BE2C (cell line): ENCODE results near the gene MMEL1.
A peak's percentile ranks its signal among the peaks of the same experiment; 100 is the strongest.
"Not testable (repeated sequence)": the region's sequence is repeated elsewhere in the genome, so short reads cannot be mapped to it uniquely, and the experiment has no call there.

ENCODE experiments used
- DNase-seq: peaks from one replicate; pipeline ENCODE4 v3.0.0-alpha.2; 2020
- H3K27me3 ChIP-seq: fragments of 250-450 bp; sonication (Bioruptor Pico); 2 replicates; pipeline ENCODE4 v1.5.1; 2020; ENCODE audit warnings: mild to moderate bottlenecking
- H3K36me3 ChIP-seq: fragments of 250-450 bp; sonication (Bioruptor Pico); 2 replicates; pipeline ENCODE4 v1.5.1; 2020; ENCODE audit warnings: mild to moderate bottlenecking
- H3K4me1 ChIP-seq: fragments of 250-450 bp; sonication (Bioruptor Pico); 2 replicates; pipeline ENCODE4 v1.5.1; 2020
- H3K4me3 ChIP-seq: 2 replicates; pipeline ENCODE4 v1.5.1; 2011; ENCODE audit warnings: low read depth, low read length
- H3K9me3 ChIP-seq: fragments of 250-450 bp; sonication (Bioruptor Pico); 2 replicates; pipeline ENCODE4 v1.5.1; 2020
- CTCF ChIP-seq: IDR thresholded peaks from 2 replicates; pipeline ENCODE4 v1.5.1; 2012; ENCODE audit warnings: mild to moderate bottlenecking, low read depth, low read length

MMEL1 gene

GRCh38 chr1:2553871-2554620 is 78.8 kb downstream of the MMEL1 start:
- no peak for TF ChIP-seq CTCF

GRCh38 chr1:2553076-2553475 is 79.7 kb downstream of the MMEL1 start:
- H3K9me3 ChIP-seq, H3K4me1 ChIP-seq, H3K27me3 ChIP-seq, H3K4me3 ChIP-seq, DNase-seq, H3K36me3 ChIP-seq: not testable (repeated sequence)

More at GRCh38 chr1:2553871-2554620, 78.8 kb downstream of the MMEL1 start:
- H3K36me3 ChIP-seq, result no peaks in the 10 kb centered on the region
- no peaks in the 10 kb centered on the region for H3K27me3 ChIP-seq
- H3K9me3 ChIP-seq, result no peaks in the 10 kb centered on the region
- no peak overlapping the region for H3K4me3 ChIP-seq
- H3K4me1 ChIP-seq, result peaks cover 3% of the 10 kb centered on the region; the same call in 1 of the 2 replicates
- DNase-seq, result no peak

GRCh38 chr1:2552189-2552588 is 80.6 kb downstream of the MMEL1 start:
- Histone ChIP-seq H3K4me1 (peaks cover 9% of the 10 kb centered on the region), H3K4me3 (no peak overlapping the region)

GRCh38 chr1:2551544-2551943 is 81.3 kb downstream of the MMEL1 start:
- H3K4me1 ChIP-seq, H3K4me3 ChIP-seq, H3K27me3 ChIP-seq, DNase-seq, H3K9me3 ChIP-seq, H3K36me3 ChIP-seq: not testable (repeated sequence)

More at GRCh38 chr1:2552189-2552588, 80.6 kb downstream of the MMEL1 start:
- Histone ChIP-seq H3K36me3 (no peaks in the 10 kb centered on the region), H3K27me3 (no peaks in the 10 kb centered on the region), H3K9me3 (no peaks in the 10 kb centered on the region)
- no peak for TF ChIP-seq CTCF
- DNase-seq, result no peak

GRCh38 chr1:2550309-2550861 is 82.4 kb downstream of the MMEL1 start:
- not testable (repeated sequence) for H3K9me3 ChIP-seq, DNase-seq

GRCh38 chr1:2549367-2550029 is 83.3 kb downstream of the MMEL1 start:
- not testable (repeated sequence) for DNase-seq, H3K9me3 ChIP-seq, H3K36me3 ChIP-seq, H3K4me3 ChIP-seq, H3K27me3 ChIP-seq
- H3K4me1 ChIP-seq, result peaks cover 20% of the 10 kb centered on the region

More at GRCh38 chr1:2550309-2550861, 82.4 kb downstream of the MMEL1 start:
- H3K27me3 ChIP-seq, H3K4me3 ChIP-seq, H3K36me3 ChIP-seq: not testable (repeated sequence)
- H3K4me1 ChIP-seq, result peaks cover 11% of the 10 kb centered on the region

- Histone ChIP-seq H3K4me1 (peaks cover 30% of the 10 kb centered on the region), H3K9me3 (no peaks in the 10 kb centered on the region), H3K36me3 (no peaks in the 10 kb centered on the region), H3K27me3 (no peaks in the 10 kb centered on the region), H3K4me3 (no peak overlapping the region)
- peak; percentile 74 for TF ChIP-seq CTCF
- DNase-seq, result peak; percentile 77
These were observed 84.7 kb downstream of the MMEL1 start for GRCh38 chr1:2548068-2548589.
